ENCODE measurements around the gene IRF2. TPM values are rescaled to one million over a fixed set of nuclear protein-coding genes. Genes with fewer than 3 reads are reported as not detected.

The IRF2 gene
- polyA plus RNA-seq, 2 of the 4 experiments (the other 2 are of a cell fraction), result 11.0 to 23.5 TPM

DNA sequence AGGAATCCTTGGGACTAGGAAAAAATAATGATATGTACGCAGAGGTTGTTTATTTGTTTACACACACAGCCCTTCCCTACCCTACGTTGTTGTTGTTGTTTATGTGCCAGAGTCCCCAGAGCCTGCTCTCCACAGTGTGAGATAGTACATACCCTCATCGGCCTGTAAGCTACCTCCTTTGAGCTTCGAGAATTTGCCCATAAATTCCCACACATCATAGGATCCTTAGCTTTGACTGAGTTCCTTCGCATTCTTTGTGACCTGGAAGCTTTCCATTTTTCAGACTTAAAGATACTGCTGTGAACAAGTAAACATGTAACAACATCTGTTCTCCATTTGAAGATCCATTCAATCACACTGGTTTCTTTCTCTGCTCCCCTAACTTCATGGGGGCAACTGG, 114.5 kb downstream of the IRF2 start:
- H3K27ac ChIP-seq, result no peak overlapping the region
- ATAC-seq, result no peak
- TF ChIP-seq SREBF2 (IDR thresholded peaks at IDR 0.05) (no peak), FOXS1 (CRISPR knock-in tag; IDR thresholded peaks at IDR 0.05) (no peak), USF2 (IDR thresholded peaks at IDR 0.05) (no peak), MAX (IDR thresholded peaks at IDR 0.05) (no peak), MAZ (IDR thresholded peaks at IDR 0.05; ENCODE audit: borderline replicate concordance, low read depth, low read length) (no peak), FOSB (CRISPR knock-in tag; IDR thresholded peaks at IDR 0.05) (no peak)
- no peaks in the 10 kb centered on the region for H3K9me3 ChIP-seq
- WGBS (ENCODE audit: missing lambda C conversion rate), result 73% methylated on average over 5 of the region's 5 CpGs
- H3K4me1 ChIP-seq, result peaks cover 5% of the 10 kb centered on the region; the same call in 2 of the 3 replicates
- H3K4me2 ChIP-seq, result no peak overlapping the region
- H3K4me3 ChIP-seq, result no peak overlapping the region
- FAIRE-seq, result no peak
- DNase-seq (ENCODE audit: low read depth in 1 of 2, low spot score in 1 of 2), result no peak
- CTCF ChIA-PET, result no interaction called here
- POLR2A ChIA-PET, result no interaction called here

- ChIA-PET POLR2A (no interaction called here), CTCF (interaction anchor here (0.8 kb wide), 1 partner anchor 57 kb away, joined by 4 read pairs; no protein-coding TSS in a partner anchor)
- WGBS (ENCODE audit: missing lambda C conversion rate), result 87% methylated on average over 5 of the region's 5 CpGs
- Histone ChIP-seq H3K4me2 (no peak overlapping the region), H3K27ac (no peak overlapping the region), H3K9me3 (no peaks in the 10 kb centered on the region), H3K4me1 (peaks cover 7% of the 10 kb centered on the region; the same call in 2 of the 3 replicates), H3K4me3 (no peak overlapping the region)
- no peak for DNase-seq (ENCODE audit: low read depth in 1 of 2, low spot score in 1 of 2)
- TF ChIP-seq MAX (IDR thresholded peaks at IDR 0.05) (no peak), GATA3 (IDR thresholded peaks at IDR 0.05; ENCODE audit: borderline replicate concordance) (no peak), ZNF302 (CRISPR knock-in tag; IDR thresholded peaks at IDR 0.05) (no peak), ZSCAN20 (CRISPR knock-in tag; IDR thresholded peaks at IDR 0.05) (no peak), MAZ (IDR thresholded peaks at IDR 0.05; ENCODE audit: borderline replicate concordance, low read depth, low read length) (no peak), RNF2 (IDR thresholded peaks at IDR 0.05; ENCODE audit: borderline replicate concordance, low read depth) (no peak), NR3C1 (IDR thresholded peaks at IDR 0.05) (no peak), ESRRA (IDR thresholded peaks at IDR 0.05; ENCODE audit: borderline replicate concordance, low read length) (no peak), HMGXB4 (CRISPR knock-in tag; IDR thresholded peaks at IDR 0.05; ENCODE audit: borderline replicate concordance) (no peak), BCL3 (IDR thresholded peaks at IDR 0.05) (no peak), FOXS1 (CRISPR knock-in tag; IDR thresholded peaks at IDR 0.05) (no peak)
- TF ChIP-seq, protein P1, sequence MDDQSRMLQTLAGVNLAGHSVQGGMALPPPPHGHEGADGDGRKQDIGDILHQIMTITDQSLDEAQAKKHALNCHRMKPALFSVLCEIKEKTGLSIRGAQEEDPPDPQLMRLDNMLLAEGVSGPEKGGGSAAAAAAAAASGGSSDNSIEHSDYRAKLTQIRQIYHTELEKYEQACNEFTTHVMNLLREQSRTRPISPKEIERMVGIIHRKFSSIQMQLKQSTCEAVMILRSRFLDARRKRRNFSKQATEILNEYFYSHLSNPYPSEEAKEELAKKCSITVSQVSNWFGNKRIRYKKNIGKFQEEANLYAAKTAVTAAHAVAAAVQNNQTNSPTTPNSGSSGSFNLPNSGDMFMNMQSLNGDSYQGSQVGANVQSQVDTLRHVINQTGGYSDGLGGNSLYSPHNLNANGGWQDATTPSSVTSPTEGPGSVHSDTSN (IDR thresholded peaks at IDR 0.05), result no peak
- TF ChIP-seq, protein P2, sequence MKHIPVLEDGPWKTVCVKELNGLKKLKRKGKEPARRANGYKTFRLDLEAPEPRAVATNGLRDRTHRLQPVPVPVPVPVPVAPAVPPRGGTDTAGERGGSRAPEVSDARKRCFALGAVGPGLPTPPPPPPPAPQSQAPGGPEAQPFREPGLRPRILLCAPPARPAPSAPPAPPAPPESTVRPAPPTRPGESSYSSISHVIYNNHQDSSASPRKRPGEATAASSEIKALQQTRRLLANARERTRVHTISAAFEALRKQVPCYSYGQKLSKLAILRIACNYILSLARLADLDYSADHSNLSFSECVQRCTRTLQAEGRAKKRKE (CRISPR knock-in tag; IDR thresholded peaks at IDR 0.05; ENCODE audit: low read depth), result no peak
- ATAC-seq, result no peak
- no peak for FAIRE-seq
These were observed 115.7 kb downstream of the IRF2 start for GRCh38 chr4:184358521-184359232.
